B cell (primary cell): ENCODE measurements around the gene AGTPBP1. TPM values are rescaled to one million over a fixed set of nuclear protein-coding genes. Genes with fewer than 3 reads are reported as not detected.

Source experiments
- ATAC-seq: fragments of 200-7000 bp; cut with Tn5 transposase; one replicate; pipeline ENCODE4 v1.10.0; 2021; ENCODE audit warnings: low read depth, mild to moderate bottlenecking, moderate number of reproducible peaks, moderate library complexity
- CTCF ChIA-PET: fragments of 350-600 bp; sonication (Branson Sonifier 250); formaldehyde crosslinking; loops from one replicate; lab custom pipeline; 2021; ENCODE audit warnings: antibody characterized with exemption, inconsistent platforms; lab: Charles Lee
- POLR2A ChIA-PET: fragments of 350-600 bp; sonication (Branson Sonifier 250); formaldehyde crosslinking; loops from one replicate; lab custom pipeline; 2021; ENCODE audit warnings: antibody characterized with exemption; lab: Charles Lee
- DNase-seq: peaks from one replicate; pipeline ENCODE4 v3.0.0; 2013
- H2AFZ ChIP-seq: 2 replicates; pipeline ENCODE4 v1.6.1; 2012; ENCODE audit warnings: mild to moderate bottlenecking, low read depth, low read length; ENCODE audit not compliant: insufficient read depth, poor library complexity, severe bottlenecking
- H3K27ac ChIP-seq, 2 donors: 1 replicate in 1 of 2; 2 replicates in 1 of 2; pipeline ENCODE4 v1.5.1; 2012 to 2013; ENCODE audit warnings: low read length in 2 of 2, mild to moderate bottlenecking in 2 of 2, moderate library complexity in 1 of 2
- H3K27me3 ChIP-seq, 4 experiments: fragments of 200-600 bp in 1 of 4; sonication (generic) in 1 of 4; replicated peaks in 1 of 4; 1 replicate in 2 of 4; 2 replicates in 2 of 4; pipeline versions ENCODE4 v1.6.1 to v1.7.0; 2013 to 2016; ENCODE audit warnings: low read length in 3 of 4, mild to moderate bottlenecking in 2 of 4, mixed read lengths in 1 of 4, moderate library complexity in 1 of 4; ENCODE audit not compliant: insufficient read depth in 4 of 4, control insufficient read depth in 3 of 4; ENCODE audit errors: control extremely low read depth in 1 of 4
- H3K36me3 ChIP-seq, 2 experiments: replicated peaks in 1 of 2; 1 replicate in 1 of 2; 2 replicates in 1 of 2; pipeline versions ENCODE4 v1.6.1 to v1.7.1; 2013; ENCODE audit warnings: low read length in 1 of 2; ENCODE audit not compliant: insufficient read depth in 2 of 2, control insufficient read depth in 1 of 2; ENCODE audit errors: control extremely low read depth in 1 of 2, extremely low read depth in 1 of 2
- H3K4me1 ChIP-seq, 2 donors: fragments of 200-600 bp in 1 of 2; sonication (generic) in 1 of 2; 1 replicate in 1 of 2; 2 replicates in 1 of 2; pipeline versions ENCODE4 v1.5.1 to v1.6.1; 2013 to 2017; ENCODE audit warnings: low read length in 2 of 2; ENCODE audit not compliant: control insufficient read depth in 2 of 2, insufficient read depth in 2 of 2
- H3K4me2 ChIP-seq: replicated peaks from 2 replicates; pipeline ENCODE3; 2012; ENCODE audit warnings: mild to moderate bottlenecking, low read depth, low read length; ENCODE audit not compliant: poor library complexity, severe bottlenecking
- H3K4me3 ChIP-seq, 5 experiments: fragments of 200-600 bp in 1 of 5; sonication (generic) in 1 of 5; 1 replicate in 3 of 5; 2 replicates in 2 of 5; pipeline versions ENCODE4 v1.5.1 to v1.7.0; 2011 to 2016; ENCODE audit warnings: low read length in 4 of 5, mild to moderate bottlenecking in 4 of 5, low read depth in 2 of 5, control low read depth in 1 of 5, moderate library complexity in 1 of 5; ENCODE audit not compliant: insufficient read depth in 1 of 5; ENCODE audit errors: control extremely low read depth in 1 of 5, extremely low read depth in 1 of 5
- H3K79me2 ChIP-seq: fragments of 200-600 bp; sonication (generic); one replicate; pipeline ENCODE4 v1.6.0; 2016; ENCODE audit warnings: low read length; ENCODE audit not compliant: control insufficient read depth, insufficient read depth
- H3K9ac ChIP-seq: fragments of 200-600 bp; sonication (generic); 2 replicates; pipeline ENCODE4 v1.6.1; 2017; ENCODE audit warnings: mild to moderate bottlenecking, low read length, moderate library complexity
- H3K9me3 ChIP-seq, 3 donors: one replicate each; pipeline versions ENCODE4 v1.6.1 to v1.7.1; 2013; ENCODE audit warnings: low read length in 2 of 3; ENCODE audit not compliant: control insufficient read depth in 2 of 3, insufficient read depth in 1 of 3; ENCODE audit errors: control extremely low read depth in 1 of 3
- H4K20me1 ChIP-seq: 2 replicates; pipeline ENCODE4 v1.6.0; 2012; ENCODE audit warnings: mild to moderate bottlenecking, low read length; ENCODE audit not compliant: insufficient read depth, control insufficient read depth, poor library complexity, severe bottlenecking
- H3K27ac Mint-ChIP-seq: one replicate; pipeline ENCODE4 v1.8.0; 2021; ENCODE audit warnings: mixed read lengths
- H3K27me3 Mint-ChIP-seq: one replicate; pipeline ENCODE4 v1.8.0; 2021; ENCODE audit warnings: mixed read lengths
- H3K4me1 Mint-ChIP-seq: one replicate; pipeline ENCODE4 v1.8.0; 2021; ENCODE audit warnings: mixed read lengths
- H3K4me3 Mint-ChIP-seq: one replicate; pipeline ENCODE4 v1.8.0; 2021; ENCODE audit warnings: mixed read lengths
- H3K9me3 Mint-ChIP-seq: one replicate; pipeline ENCODE4 v1.8.0; 2022; ENCODE audit warnings: mixed read lengths; ENCODE audit not compliant: insufficient read depth
- CTCF ChIP-seq: fragments of 200-600 bp; IDR thresholded peaks from one replicate; pipeline ENCODE4 v1.8.0; 2022; ENCODE audit warnings: antibody characterized with exemption, mild to moderate bottlenecking
- EZH2 ChIP-seq: IDR thresholded peaks from 2 replicates; pipeline ENCODE4 v1.6.1; 2012; ENCODE audit warnings: borderline replicate concordance, low read depth, mild to moderate bottlenecking, moderate library complexity, low read length; ENCODE audit not compliant: insufficient read depth, poor library complexity, severe bottlenecking
- WGBS: methylation state at CpG from one replicate; pipeline ENCODE4 v1.1.5; 2013; ENCODE audit warnings: missing lambda C conversion rate; ENCODE audit not compliant: insufficient coverage; 5-methylcytosine and 5-hydroxymethylcytosine counted together
- intact Hi-C: fragments of 100-400 bp; cut with micrococcal nuclease; formaldehyde crosslinking; loops from one replicate; pipeline ENCODE4 v1.10.0; 2022
- polyA plus RNA-seq: library from polyadenylated mRNA; depleted of rRNA; stranded (reverse); fragments of >200 nt; gene quantifications from 2 replicates; pipeline ENCODE4 v1.2.3, GENCODE V29; 2012
- total RNA-seq, 2 donors: library from RNA; stranded (reverse); fragments of 120-200 nt in 1 of 2; gene quantifications; 1 replicate in 1 of 2; 2 replicates in 1 of 2; pipeline versions ENCODE4 v1.2.3 to v1.2.4, GENCODE V29; 2013 to 2022

Gene AGTPBP1
- total and polyA plus RNA-seq, 2 donors (not counting 1 experiment from before 2014, with no cell fraction given) = 7.5 to 33.1 TPM

- H3K4me3 Mint-ChIP-seq = no peak overlapping the region
- no peak overlapping the region for H3K4me3 ChIP-seq
- H3K9ac ChIP-seq = no peak overlapping the region
- H3K9me3 ChIP-seq = no peaks in the 10 kb centered on the region
- H2AFZ ChIP-seq = no peak overlapping the region
- no peak overlapping the region for H3K4me2 ChIP-seq
- H3K36me3 ChIP-seq = no peaks in the 10 kb centered on the region
- H3K4me1 ChIP-seq = no peaks in the 10 kb centered on the region
- no peaks in the 10 kb centered on the region for H3K79me2 ChIP-seq
- ChIA-PET CTCF (no interaction called here), POLR2A (no interaction called here)
- peaks cover 0 to 4% (median 0%) of the 10 kb centered on the region in 4 experiments for H3K27me3 ChIP-seq
- H3K27me3 Mint-ChIP-seq = peaks cover 22% of the 10 kb centered on the region
- no peak overlapping the region for H3K27ac Mint-ChIP-seq
- WGBS = 95% methylated on average over 3 of the region's 10 CpGs
- no peaks in the 10 kb centered on the region for H3K4me1 Mint-ChIP-seq
- ATAC-seq = no peak
- H3K27ac ChIP-seq = no peak overlapping the region
- no peaks in the 10 kb centered on the region for H3K9me3 Mint-ChIP-seq
- intact Hi-C loops = no loop called here
- TF ChIP-seq EZH2 (no peak), CTCF (no peak)
- no peaks in the 10 kb centered on the region for H4K20me1 ChIP-seq
- no peak for DNase-seq
These were observed 225.3 kb downstream of the AGTPBP1 start for GRCh38 chr9:85516455-85516854.

GRCh38 chr9:85515021-85515420 lies 226.7 kb downstream of the AGTPBP1 start:
- no peak for DNase-seq
- Histone ChIP-seq H3K79me2 (no peaks in the 10 kb centered on the region), H3K4me2 (no peak overlapping the region), H3K27me3 (peaks cover 0 to 4% (median 0%) of the 10 kb centered on the region in 4 experiments), H3K4me3 (no peak overlapping the region), H3K4me1 (no peaks in the 10 kb centered on the region), H4K20me1 (no peaks in the 10 kb centered on the region), H3K27ac (no peak overlapping the region), H3K9me3 (no peaks in the 10 kb centered on the region), H2AFZ (no peak overlapping the region), H3K36me3 (no peaks in the 10 kb centered on the region), H3K9ac (no peak overlapping the region)
- Mint-ChIP-seq H3K4me3 (no peak overlapping the region), H3K27ac (no peak overlapping the region), H3K4me1 (no peaks in the 10 kb centered on the region), H3K9me3 (no peaks in the 10 kb centered on the region), H3K27me3 (peaks cover 17% of the 10 kb centered on the region)
- intact Hi-C loops = no loop called here
- ChIA-PET CTCF (no interaction called here), POLR2A (no interaction called here)
- no peak for ATAC-seq
- WGBS = 97% methylated on average over 4 of the region's 4 CpGs
- TF ChIP-seq CTCF = no peak
- no peak for TF ChIP-seq EZH2
